Small intestine (tissue), 7 donors: Measurements from ENCODE around the gene NEK4. TPM values are rescaled to one million over a fixed set of nuclear protein-coding genes. Genes with fewer than 3 reads are reported as not detected.

Experiments
- DNase-seq, 2 donors: peaks; one replicate each; pipeline versions ENCODE4 v3.0.0 to v3.0.0-alpha.2; 2013
- FAIRE-seq: peaks from 2 replicates; lab custom pipeline; 2012; peaks lifted over from hg19 to GRCh38; lab: Jason Lieb, UNC
- H3K27ac ChIP-seq, 3 donors: one replicate each; pipeline ENCODE4 v1.5.1; 2013; ENCODE audit warnings: low read length in 2 of 3, mild to moderate bottlenecking in 2 of 3, control low read depth in 1 of 3, inconsistent platforms in 1 of 3, low read depth in 1 of 3, moderate library complexity in 1 of 3
- H3K27me3 ChIP-seq, 3 donors: one replicate each; pipeline ENCODE4 v1.6.1; 2013; ENCODE audit warnings: low read length in 3 of 3, inconsistent platforms in 1 of 3; ENCODE audit not compliant: control insufficient read depth in 3 of 3, insufficient read depth in 3 of 3
- H3K36me3 ChIP-seq, 3 donors: one replicate each; pipeline ENCODE4 v1.6.1; 2013; ENCODE audit warnings: low read length in 3 of 3, inconsistent platforms in 1 of 3, low read depth in 1 of 3, mild to moderate bottlenecking in 1 of 3, moderate library complexity in 1 of 3; ENCODE audit not compliant: control insufficient read depth in 3 of 3, insufficient read depth in 2 of 3
- H3K4me1 ChIP-seq, 3 donors: one replicate each; pipeline ENCODE4 v1.6.1; 2013; ENCODE audit warnings: low read length in 2 of 3, inconsistent platforms in 1 of 3, low read depth in 1 of 3, mild to moderate bottlenecking in 1 of 3, moderate library complexity in 1 of 3; ENCODE audit not compliant: control insufficient read depth in 3 of 3, insufficient read depth in 2 of 3
- H3K4me3 ChIP-seq, 3 donors: one replicate each; pipeline ENCODE4 v1.5.1; 2013; ENCODE audit warnings: low read length in 3 of 3, control low read depth in 1 of 3, inconsistent platforms in 1 of 3, low read depth in 1 of 3, mild to moderate bottlenecking in 1 of 3, moderate library complexity in 1 of 3
- H3K9me3 ChIP-seq, 2 donors: one replicate each; pipeline ENCODE4 v1.6.1; 2013; ENCODE audit warnings: low read depth in 1 of 2, low read length in 1 of 2; ENCODE audit not compliant: control insufficient read depth in 2 of 2, insufficient read depth in 1 of 2
- WGBS, 3 donors: extraction: QIAGEN DNeasy Blood & Tissue Kit; methylation state at CpG; one replicate each; pipeline ENCODE4 v1.1.7; 2013; 5-methylcytosine and 5-hydroxymethylcytosine counted together
- polyA plus RNA-seq, 4 donors: library from polyadenylated mRNA; stranded (reverse) in 3 of 4; unstranded in 1 of 4; fragments of 200-250 nt in 3 of 4; fragments of 120-200 nt in 1 of 4; gene quantifications; one replicate each; pipeline versions ENCODE4 v1.2.1 to v1.2.3, GENCODE V29; 2013
- donor health status: healthy with polysubstance abuse.
- donor health status: control.
- donor health status: control.
- donor health status: Bipolar disorder and iron deficiency.
- donor health status: healthy.

NEK4 gene
- polyA plus RNA-seq, 4 donors = 3.0 to 18.5 (median 7.0) TPM

DNA sequence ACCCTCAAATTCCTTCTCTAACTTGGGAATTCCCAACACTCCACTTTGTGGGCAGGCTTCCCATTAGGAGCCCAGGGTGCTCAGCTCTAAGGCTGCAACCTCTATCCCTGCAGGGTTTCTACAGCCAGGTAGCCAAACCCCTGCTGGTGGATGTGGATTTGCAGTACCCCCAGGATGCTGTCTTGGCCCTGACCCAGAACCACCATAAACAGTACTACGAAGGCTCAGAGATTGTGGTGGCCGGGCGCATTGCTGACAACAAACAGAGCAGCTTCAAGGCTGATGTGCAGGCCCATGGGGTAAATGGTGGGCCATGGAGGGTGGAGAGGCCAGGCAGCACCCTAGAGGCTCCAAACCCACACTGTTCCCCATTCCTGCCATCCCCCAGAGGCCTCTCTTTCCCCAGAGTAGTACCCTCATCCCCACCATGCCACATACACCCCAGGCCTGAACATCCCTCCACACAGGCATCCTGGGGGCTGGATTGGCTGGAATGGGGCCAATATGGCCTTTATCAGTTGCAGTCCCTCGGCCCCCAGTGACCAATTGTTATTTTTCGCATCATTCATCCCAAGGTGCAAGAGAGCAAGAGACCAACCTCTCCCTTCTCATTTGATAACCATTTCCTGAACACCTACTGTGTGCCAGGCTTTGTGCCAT is 14.3 kb upstream of the NEK4 start:
- WGBS, 3 donors = 83 to 88% (median 87%) methylated on average over 5 of the region's 5 CpGs
- no peak overlapping the region for H3K4me3 ChIP-seq
- H3K36me3 ChIP-seq = no peaks in the 10 kb centered on the region
- H3K27me3 ChIP-seq = peaks cover 0 to 2% (median 0%) of the 10 kb centered on the region in 3 donors
- no peaks in the 10 kb centered on the region for H3K9me3 ChIP-seq
- FAIRE-seq (no peak), DNase-seq (no peak)
- no peaks in the 10 kb centered on the region for H3K4me1 ChIP-seq
- no peak overlapping the region for H3K27ac ChIP-seq

GRCh38 chr3:52784021-52784621 is 13.4 kb upstream of the NEK4 start:
- peaks cover 0 to 2% (median 0%) of the 10 kb centered on the region in 3 donors for H3K27me3 ChIP-seq
- FAIRE-seq = no peak
- H3K9me3 ChIP-seq = no peaks in the 10 kb centered on the region
- no peak for DNase-seq
- H3K4me1 ChIP-seq = no peaks in the 10 kb centered on the region
- H3K36me3 ChIP-seq = no peaks in the 10 kb centered on the region
- 77 to 85% (median 77%) methylated on average over 18 of the region's 18 CpGs for WGBS, 3 donors
- H3K4me3 ChIP-seq = no peak overlapping the region
- no peak overlapping the region for H3K27ac ChIP-seq

GRCh38 chr3:52783211-52783555 is 12.4 kb upstream of the NEK4 start:
- Histone ChIP-seq H3K27ac (no peak overlapping the region), H3K4me3 (no peak overlapping the region)

DNA sequence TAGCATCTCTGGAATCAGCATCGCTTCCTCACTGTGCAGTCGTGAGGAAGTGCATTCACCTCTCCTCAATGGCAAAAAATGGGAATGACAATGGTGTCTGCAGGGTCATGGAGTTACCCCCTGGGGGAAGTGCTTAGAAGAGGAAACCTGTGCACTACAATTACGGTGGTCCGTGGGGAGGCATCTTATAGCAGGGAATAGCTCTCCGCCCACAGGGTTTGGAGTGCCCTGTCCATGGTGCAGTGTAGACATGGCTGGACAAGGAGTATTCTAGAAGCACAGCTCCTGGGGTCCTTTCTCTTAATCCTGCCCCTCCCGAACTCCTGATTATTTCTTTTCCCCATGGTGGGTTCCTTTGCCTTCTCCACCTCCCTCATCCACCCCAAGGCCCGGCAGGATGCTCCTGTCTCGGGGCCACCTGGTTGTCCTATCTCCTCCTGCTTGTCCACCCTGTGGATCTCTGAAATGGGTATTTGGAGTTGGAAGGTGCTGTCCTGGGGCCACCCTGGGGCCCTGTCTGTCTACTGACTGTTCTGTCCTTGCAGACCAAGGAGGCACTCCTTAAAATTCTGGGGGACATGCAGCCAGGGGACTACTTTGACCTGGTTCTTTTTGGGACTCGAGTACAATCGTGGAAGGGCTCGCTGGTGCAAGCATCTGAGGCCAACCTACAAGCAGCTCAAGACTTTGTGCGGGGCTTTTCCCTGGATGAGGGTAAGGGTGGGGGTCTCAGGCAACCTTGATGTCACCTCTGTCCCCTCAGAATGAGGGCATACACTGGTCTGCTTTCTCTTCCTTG is 11.9 kb upstream of the NEK4 start:
- DNase-seq = no peak
- WGBS, 3 donors = 73 to 85% (median 81%) methylated on average over 12 of the region's 12 CpGs

More at GRCh38 chr3:52783211-52783555, 12.4 kb upstream of the NEK4 start:
- no peak for FAIRE-seq
- Histone ChIP-seq H3K9me3 (no peaks in the 10 kb centered on the region), H3K4me1 (no peaks in the 10 kb centered on the region), H3K36me3 (no peaks in the 10 kb centered on the region), H3K27me3 (peaks cover 0 to 2% (median 0%) of the 10 kb centered on the region in 3 donors)
- DNase-seq = no peak
- 79 to 88% (median 85%) methylated on average over 3 of the region's 3 CpGs for WGBS, 3 donors

GRCh38 chr3:52781741-52782140 is 11.0 kb upstream of the NEK4 start:
- no peak overlapping the region for H3K4me3 ChIP-seq
- no peaks in the 10 kb centered on the region for H3K36me3 ChIP-seq
- H3K27me3 ChIP-seq = peaks cover 0 to 2% (median 0%) of the 10 kb centered on the region in 3 donors
- FAIRE-seq (no peak), DNase-seq (no peak)
- no peaks in the 10 kb centered on the region for H3K9me3 ChIP-seq
- peaks cover 0 to 10% (median 0%) of the 10 kb centered on the region in 3 donors for H3K4me1 ChIP-seq
- 48 to 62% (median 57%) methylated on average over 13 of the region's 13 CpGs for WGBS, 3 donors
- no peak overlapping the region for H3K27ac ChIP-seq

More for the DNA sequence above, 11.9 kb upstream of the NEK4 start:
- H3K9me3 ChIP-seq = no peaks in the 10 kb centered on the region
- H3K4me3 ChIP-seq = no peak overlapping the region
- peaks cover 0 to 2% (median 0%) of the 10 kb centered on the region in 3 donors for H3K27me3 ChIP-seq
- H3K36me3 ChIP-seq = no peaks in the 10 kb centered on the region
- peaks cover 0 to 2% (median 0%) of the 10 kb centered on the region in 3 donors for H3K4me1 ChIP-seq
- FAIRE-seq = no peak
- no peak overlapping the region for H3K27ac ChIP-seq

DNA sequence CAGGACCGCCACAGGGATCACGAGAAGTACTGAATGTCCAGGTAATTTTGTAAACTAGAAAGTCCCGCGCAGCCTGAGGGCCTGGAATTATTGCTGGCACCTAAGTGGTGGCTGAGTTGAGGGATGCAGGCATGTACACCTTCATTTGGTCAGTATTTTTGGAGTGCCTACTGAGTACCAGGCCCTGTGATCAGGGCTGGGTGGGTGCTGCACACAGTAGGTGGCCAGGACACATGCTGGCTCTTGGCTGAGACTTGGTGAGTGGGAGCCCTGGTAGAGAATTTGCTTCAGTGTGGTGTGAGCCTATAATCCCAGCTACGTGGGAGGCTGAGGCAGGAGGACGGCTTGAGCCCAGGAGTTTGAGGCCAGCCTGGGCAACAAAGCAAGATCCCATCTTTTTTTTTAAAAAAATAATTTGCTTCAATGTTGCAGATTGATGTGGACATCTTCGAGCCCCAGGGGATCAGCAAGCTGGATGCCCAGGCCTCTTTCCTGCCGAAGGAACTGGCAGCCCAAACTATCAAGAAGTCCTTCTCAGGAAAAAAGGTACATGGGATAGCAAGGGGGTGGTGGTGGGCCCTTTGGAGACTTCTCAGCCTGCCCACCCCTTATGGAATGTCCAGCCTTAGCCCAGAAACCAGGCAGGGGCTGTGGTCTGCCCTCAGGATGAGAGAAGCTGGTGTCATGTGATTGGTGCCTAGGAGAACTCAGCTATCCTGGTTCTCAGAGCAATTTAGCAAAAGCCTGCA is 9.3 kb upstream of the NEK4 start:
- Histone ChIP-seq H3K9me3 (no peaks in the 10 kb centered on the region), H3K27ac (no peak overlapping the region), H3K36me3 (no peaks in the 10 kb centered on the region), H3K4me3 (no peak overlapping the region), H3K4me1 (peaks cover 0 to 27% (median 0%) of the 10 kb centered on the region in 3 donors), H3K27me3 (peaks cover 0 to 2% (median 0%) of the 10 kb centered on the region in 3 donors)
- no peak for DNase-seq
- FAIRE-seq = no peak
- WGBS, 3 donors = 83 to 91% (median 84%) methylated on average over 8 of the region's 8 CpGs

- Histone ChIP-seq H3K4me3 (no peak overlapping the region), H3K36me3 (no peaks in the 10 kb centered on the region), H3K27me3 (peaks cover 0 to 2% (median 0%) of the 10 kb centered on the region in 3 donors), H3K9me3 (no peaks in the 10 kb centered on the region), H3K27ac (no peak overlapping the region), H3K4me1 (peaks cover 0 to 30% (median 0%) of the 10 kb centered on the region in 3 donors)
- WGBS, 3 donors = 77 to 78% (median 77%) methylated on average over 11 of the region's 11 CpGs
- FAIRE-seq = no peak
- no peak for DNase-seq
These were observed 8.5 kb upstream of the NEK4 start for GRCh38 chr3:52779011-52779836.
